Activated CD4-positive, CD25-positive, alpha-beta regulatory T cell (primary cell): ENCODE results near the gene PRR18.

ENCODE experiments used
- DNase-seq, 4 experiments: peaks; one replicate each; lab custom pipeline; 2025; lab: John Stamatoyannopoulos, UW

Gene PRR18

GRCh38 chr6:166333172-166333995, 25.2 kb upstream of the PRR18 start:
- no peak for DNase-seq

DNA sequence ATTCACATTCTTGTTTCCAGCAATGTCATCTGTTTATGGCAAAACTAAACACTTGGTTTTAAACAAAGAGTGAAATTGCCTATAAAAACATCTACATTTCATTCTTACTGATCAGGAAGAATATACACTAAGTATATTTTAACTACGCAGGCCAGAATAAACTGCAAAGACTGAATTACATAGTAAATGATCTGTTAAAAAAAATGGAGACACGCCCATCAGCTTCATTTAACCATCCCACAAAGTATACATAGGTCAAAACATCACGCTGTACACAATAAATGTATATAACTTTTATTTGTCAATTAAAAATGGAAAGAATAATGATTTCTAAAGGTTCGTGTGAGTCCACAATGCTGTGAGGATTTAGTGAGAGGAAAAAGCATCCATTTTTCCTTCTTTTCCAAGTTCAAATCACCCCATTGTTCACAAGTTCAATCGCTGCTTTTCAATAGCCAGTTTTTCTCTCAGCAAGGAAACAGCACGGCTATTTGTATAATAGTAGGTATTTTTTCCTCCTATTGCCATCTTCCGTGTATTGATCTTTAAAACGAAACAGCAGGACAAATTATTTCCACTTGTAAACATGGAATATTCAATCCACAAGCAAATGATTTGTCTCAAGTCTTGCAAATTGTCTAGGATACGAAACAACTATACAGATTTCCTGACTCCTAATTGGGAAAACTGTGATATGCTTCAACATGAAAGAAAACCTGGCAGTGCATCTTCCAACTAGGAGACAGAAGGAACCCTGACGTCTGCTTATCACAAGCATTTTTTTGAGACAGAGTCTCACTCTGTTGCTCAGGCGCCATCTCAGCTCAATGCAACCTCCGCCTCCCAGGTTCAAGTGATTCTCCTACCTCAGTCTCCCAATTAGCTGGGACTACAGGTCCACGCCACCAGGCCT, 23.6 kb upstream of the PRR18 start:
- no peak for DNase-seq

GRCh38 chr6:166330612-166331011, 22.4 kb upstream of the PRR18 start:
- DNase-seq: no peak

- no peak for DNase-seq
Observed at GRCh38 chr6:166325383-166326042, 17.3 kb upstream of the PRR18 start.

DNA sequence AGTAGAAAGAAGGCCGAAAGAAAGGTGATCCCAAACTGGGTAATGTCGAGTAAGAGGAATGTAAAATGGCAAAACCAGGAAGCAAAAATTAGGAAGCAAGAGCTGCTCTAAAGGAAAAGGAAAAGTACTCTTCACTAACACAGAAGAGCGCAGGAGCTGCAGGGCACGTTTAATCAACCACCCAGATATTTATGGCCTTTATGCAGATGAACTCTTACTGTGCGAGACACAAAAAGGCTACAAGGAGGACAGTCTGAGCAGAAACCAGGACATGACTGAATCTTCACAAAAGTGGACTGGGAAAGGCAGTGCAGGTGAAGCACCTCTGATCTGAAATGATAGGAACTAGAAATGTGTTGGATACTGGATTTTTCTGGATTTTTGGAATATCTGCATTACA, 15.2 kb upstream of the PRR18 start:
- DNase-seq: no peak

GRCh38 chr6:166318649-166319600, 10.7 kb upstream of the PRR18 start:
- no peak for DNase-seq

- DNase-seq: no peak
Observed at GRCh38 chr6:166318227-166318626, 10.0 kb upstream of the PRR18 start.

DNA sequence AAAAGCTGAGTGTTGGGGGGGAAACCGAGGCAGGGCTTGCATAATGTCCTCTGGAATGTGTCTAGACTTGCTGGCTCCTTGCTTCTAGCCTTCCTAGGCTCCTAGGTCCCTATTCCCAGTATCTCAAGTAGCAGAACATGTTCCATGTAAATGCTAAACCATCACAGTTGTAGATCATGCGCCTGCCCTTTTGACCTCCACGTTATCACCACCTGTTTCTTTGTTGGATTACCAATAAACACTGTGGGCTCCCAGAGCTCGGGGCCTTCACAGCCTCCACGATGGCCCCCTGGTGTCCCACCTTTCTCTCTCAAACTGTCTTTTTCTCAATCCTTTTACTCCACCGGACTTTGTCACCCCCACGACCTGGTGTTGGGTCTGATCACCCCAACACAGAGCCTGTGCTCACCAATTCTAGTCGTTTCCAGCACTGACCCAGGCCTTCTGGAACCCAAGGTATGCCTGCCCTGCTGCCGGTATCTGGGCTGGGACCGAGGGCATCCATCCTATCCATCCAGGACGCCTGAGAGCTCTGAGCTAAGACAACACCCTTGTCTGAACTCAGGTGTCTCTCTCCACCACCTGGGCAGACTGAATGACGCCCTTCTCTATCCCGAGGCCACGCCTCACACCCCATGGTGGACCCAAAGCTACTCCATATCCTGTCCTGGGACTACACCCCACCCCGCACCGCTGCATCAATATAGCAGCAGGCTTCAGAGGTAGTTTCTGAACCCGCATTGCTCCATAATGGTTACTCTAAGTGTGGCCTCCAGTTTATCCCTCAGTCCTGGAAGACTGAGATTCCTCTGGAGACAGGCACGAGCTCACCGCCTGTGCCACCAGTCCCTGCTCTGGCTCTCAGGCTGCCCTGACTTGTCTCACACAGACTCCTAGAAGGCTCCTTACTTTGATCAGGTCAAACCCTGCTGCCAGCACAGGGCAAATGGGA, 9.3 kb upstream of the PRR18 start:
- no peak for DNase-seq

DNA sequence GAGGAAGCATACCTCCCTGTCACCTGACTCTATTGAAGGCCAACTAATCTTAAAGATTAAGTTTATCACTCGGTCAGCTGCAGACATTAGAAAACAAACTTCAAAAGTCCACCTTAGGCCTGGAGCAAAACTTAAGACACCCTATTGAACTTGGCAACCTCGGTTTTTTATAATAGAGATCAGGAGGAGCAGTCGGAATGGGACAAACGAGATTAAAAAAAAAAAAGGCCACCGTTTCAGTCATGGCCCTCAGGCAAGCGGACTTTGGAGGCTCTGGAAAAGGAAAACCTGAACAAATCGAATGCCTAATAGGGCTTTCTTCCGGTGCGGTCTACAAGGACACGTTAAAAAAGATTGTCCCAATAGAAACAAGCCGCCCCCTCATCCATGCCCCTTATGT, 7.2 kb upstream of the PRR18 start:
- no peak for DNase-seq

DNA sequence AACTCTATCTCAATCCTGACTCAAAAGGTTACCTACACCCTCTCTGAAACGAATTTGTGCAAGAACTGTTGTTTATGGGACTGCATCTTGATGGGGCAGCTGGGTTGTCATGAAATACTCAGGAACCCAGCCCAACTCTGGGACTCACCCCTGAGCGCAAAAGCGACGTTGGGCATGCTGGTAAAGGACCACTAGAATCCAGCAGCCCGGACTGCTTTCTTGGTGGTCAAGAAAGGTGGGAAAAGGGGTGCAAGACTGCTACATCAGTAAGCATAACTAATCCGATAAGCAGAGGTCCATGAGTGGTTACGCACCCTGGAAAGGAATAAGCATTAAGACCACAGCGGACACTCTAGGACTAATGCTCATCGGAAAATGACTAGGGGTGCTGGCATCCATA, 6.3 kb upstream of the PRR18 start:
- no peak for DNase-seq

DNA sequence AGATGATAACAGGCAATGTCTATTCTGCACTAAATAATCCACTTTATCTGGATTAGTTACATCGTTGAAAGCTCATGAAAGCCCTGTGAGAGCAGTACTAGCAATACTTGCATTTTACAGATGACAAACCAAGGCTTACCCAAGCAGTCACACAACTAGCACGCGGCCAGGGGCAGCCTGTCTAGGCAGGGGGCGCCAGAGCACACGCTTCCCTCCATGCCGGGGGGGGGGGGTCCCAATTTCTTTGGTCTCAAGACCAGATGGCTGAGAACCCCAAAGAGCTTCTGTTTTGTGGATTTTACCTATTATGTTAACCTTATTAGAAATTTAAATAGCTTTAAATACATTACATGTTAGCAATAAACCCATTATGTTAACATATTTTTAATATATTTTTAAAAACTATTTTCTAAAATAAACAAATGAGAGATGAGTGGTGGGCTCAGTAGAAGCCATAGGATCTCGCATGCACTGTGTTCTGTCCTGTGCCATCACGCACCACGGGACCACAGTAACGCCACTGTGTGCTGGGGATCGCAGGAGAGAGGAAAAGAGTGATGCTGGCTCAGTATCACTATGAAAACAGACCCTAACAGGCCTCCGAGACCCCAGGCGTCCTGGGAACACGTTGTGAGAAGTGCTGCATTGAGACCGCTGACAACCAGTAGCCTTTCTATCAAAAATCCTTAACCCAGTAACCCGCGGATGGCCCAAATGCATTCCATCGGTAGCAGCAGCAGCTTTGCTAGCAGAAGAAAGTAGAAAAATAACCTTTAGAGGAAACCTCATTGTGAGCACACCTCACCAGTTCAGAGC, 5.3 kb upstream of the PRR18 start:
- DNase-seq: peak in 2 of 4 experiments; percentile 14 to 20

- DNase-seq: no peak
Observed at GRCh38 chr6:166312832-166313231, 4.6 kb upstream of the PRR18 start.

DNA sequence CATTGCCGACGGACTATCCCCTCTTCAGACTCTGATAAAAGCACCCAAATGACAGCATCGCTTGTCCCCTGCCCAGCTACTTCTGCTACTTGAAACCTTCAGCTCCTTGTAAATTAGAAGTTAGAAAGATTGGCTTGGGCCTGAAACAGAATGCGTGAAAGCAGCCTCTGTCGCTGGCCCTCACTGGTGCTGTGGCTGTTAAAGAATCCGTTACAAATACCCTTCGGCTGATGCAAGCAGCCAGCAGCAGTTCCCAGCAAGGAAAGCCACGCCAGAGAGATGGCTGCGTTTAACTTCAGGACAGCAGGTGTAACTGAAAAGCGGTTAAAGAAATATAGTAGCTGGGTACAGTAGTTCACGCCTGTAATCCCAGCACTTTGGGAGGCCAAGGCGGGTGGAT, 2.4 kb upstream of the PRR18 start:
- no peak for DNase-seq

DNA sequence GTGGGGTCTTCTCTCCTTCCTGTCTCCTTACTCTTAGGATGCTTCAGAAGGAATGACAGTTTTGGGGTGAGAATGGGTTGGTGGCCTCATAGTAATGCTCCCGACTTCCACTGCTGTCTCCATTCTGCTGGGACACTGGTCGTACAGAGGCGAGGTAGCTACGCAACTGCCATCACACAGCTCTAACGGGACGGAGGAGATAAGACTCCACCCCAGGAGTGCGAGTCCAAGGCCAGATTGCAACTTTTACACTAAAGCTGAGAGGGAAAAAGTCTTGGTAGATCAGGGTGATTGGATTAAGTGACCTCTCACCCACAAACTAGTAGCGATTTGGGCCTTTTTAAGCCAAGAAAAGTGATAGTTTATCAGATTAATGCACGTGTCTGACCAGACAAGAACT, 1.8 kb upstream of the PRR18 start:
- DNase-seq: no peak

- no peak for DNase-seq
Observed at GRCh38 chr6:166308769-166309589, 787 bp upstream of the PRR18 start.

- DNase-seq: no peak
Observed at GRCh38 chr6:166307082-166308032, 835 bp downstream of the PRR18 start.

- no peak for DNase-seq
Observed at GRCh38 chr6:166306378-166307081, 1.7 kb downstream of the PRR18 start.
